ENCODE results near the gene SCGB1A1. TPM values are rescaled to one million over a fixed set of nuclear protein-coding genes. Genes with fewer than 3 reads are reported as not detected.

The SCGB1A1 gene
- total RNA-seq, 2 experiments from 2014 or later, result not detected

DNA sequence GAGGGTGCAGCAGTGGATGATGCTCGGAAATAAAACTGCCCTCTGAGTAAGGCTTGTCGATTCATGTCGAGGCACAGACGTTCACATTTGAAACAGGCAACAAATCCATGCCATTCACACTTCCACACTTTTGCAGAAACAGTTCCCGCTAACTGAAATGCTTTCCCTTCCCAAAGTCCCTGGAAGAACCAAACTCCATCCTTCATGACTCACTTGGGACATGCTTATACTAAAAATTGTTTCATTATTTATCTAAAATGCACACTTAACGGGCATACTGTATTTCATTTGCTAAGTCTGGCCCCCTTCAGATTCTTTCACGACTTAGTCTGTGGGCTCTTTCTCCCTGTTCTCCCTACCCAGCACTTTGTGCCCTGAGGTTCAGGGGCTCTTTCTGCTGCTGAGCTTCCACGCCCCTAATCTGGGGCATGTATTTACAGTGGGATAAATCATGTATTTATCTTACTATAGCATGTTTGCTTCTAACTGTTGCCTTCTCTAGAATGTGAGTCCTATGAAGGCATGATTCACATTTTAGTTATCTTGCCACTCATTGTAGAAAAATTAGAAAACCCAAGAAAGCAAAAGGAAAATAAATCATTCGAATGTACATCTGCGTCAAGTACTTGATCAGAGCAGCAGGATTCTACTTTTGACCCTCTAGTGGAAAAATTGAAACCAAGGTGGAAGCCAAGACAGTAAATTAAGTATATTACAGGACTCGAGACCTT is 12.5 kb downstream of the SCGB1A1 start:
- Mint-ChIP-seq H3K27me3 (no peaks in the 10 kb centered on the region), H3K9me3 (no peaks in the 10 kb centered on the region), H3K4me3 (no peak overlapping the region), H3K27ac (no peak overlapping the region), H3K36me3 (ENCODE audit: low read depth) (no peaks in the 10 kb centered on the region), H3K4me1 (peaks cover 62% of the 10 kb centered on the region)
- POLR2A ChIA-PET, result no interaction called here
- DNase-seq, result no peak
- CTCF ChIA-PET, result no interaction called here

DNA sequence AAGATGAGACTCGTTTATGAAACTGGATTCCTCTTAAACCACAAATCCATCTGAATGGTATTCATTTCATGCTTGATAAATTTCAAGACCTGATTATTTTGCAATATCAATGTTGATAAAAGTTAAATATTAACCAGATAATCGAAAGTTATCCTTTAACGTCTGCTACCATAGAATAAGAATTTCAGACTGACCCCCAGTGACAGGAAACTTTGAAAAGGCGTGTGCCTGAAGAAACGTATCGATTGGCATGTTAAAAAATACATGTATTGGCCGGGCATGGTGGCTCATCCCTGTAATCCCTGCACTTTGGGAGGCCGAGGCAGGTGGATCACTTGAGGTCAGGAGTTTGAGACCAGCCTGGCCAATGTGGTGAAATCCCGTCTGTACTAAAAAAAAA is 13.9 kb downstream of the SCGB1A1 start:
- no peak overlapping the region for H3K27ac Mint-ChIP-seq
- H3K9me3 Mint-ChIP-seq, result no peaks in the 10 kb centered on the region
- H3K27me3 Mint-ChIP-seq, result no peaks in the 10 kb centered on the region
- no peak overlapping the region for H3K4me3 Mint-ChIP-seq
- no peak for DNase-seq
- no peaks in the 10 kb centered on the region for H3K36me3 Mint-ChIP-seq (ENCODE audit: low read depth)
- H3K4me1 Mint-ChIP-seq, result peaks cover 51% of the 10 kb centered on the region
- POLR2A ChIA-PET, result interaction anchor here (0.6 kb wide), 1 partner anchor 30 kb away, joined by 4 read pairs; no protein-coding TSS in a partner anchor
- CTCF ChIA-PET, result interaction anchor here (0.7 to 1.0 kb wide), 2 partner anchors 8 to 125 kb away, joined by 3 to 4 read pairs; no protein-coding TSS in a partner anchor

GRCh38 chr11:62433141-62433903 is 14.5 kb downstream of the SCGB1A1 start:
- Mint-ChIP-seq H3K9me3 (no peaks in the 10 kb centered on the region), H3K27ac (no peak overlapping the region), H3K27me3 (no peaks in the 10 kb centered on the region), H3K4me3 (no peak overlapping the region), H3K4me1 (peaks cover 45% of the 10 kb centered on the region), H3K36me3 (ENCODE audit: low read depth) (no peaks in the 10 kb centered on the region)
- DNase-seq, result no peak
- CTCF ChIA-PET, result interaction anchor here (0.9 to 1.0 kb wide), 2 partner anchors 9 to 12 kb away, joined by 3 to 4 read pairs; no protein-coding TSS in a partner anchor
- POLR2A ChIA-PET, result interaction anchor here (0.6 kb wide), 1 partner anchor 30 kb away, joined by 4 read pairs; no protein-coding TSS in a partner anchor

- Mint-ChIP-seq H3K4me3 (no peak overlapping the region), H3K4me1 (peaks cover 39% of the 10 kb centered on the region), H3K27ac (no peak overlapping the region), H3K27me3 (peaks cover 2% of the 10 kb centered on the region), H3K9me3 (no peaks in the 10 kb centered on the region), H3K36me3 (ENCODE audit: low read depth) (no peaks in the 10 kb centered on the region)
- no peak for DNase-seq
- ChIA-PET CTCF (interaction anchor here (0.9 to 1.0 kb wide), 2 partner anchors 9 to 11 kb away, joined by 3 to 4 read pairs; no protein-coding TSS in a partner anchor), POLR2A (no interaction called here)
These were observed 15.1 kb downstream of the SCGB1A1 start for GRCh38 chr11:62433904-62434276.

- peaks cover 2% of the 10 kb centered on the region for H3K27me3 Mint-ChIP-seq
- H3K27ac Mint-ChIP-seq, result no peak overlapping the region
- H3K4me1 Mint-ChIP-seq, result peaks cover 22% of the 10 kb centered on the region
- CTCF ChIA-PET, result interaction anchor here (0.6 to 3.9 kb wide), 5 partner anchors 8 to 64 kb away, joined by 3 to 18 read pairs (median 4); no protein-coding TSS in a partner anchor
- DNase-seq, result no peak
- no peak overlapping the region for H3K4me3 Mint-ChIP-seq
- H3K36me3 Mint-ChIP-seq (ENCODE audit: low read depth), result no peaks in the 10 kb centered on the region
- no peaks in the 10 kb centered on the region for H3K9me3 Mint-ChIP-seq
- POLR2A ChIA-PET, result interaction anchor here (0.6 to 1.1 kb wide), 6 partner anchors 9 to 155 kb away, joined by 3 read pairs; partner anchors contain the start of gene TUT1
These were observed 17.2 kb downstream of the SCGB1A1 start for GRCh38 chr11:62435846-62436660.

GRCh38 chr11:62437616-62438015 is 18.8 kb downstream of the SCGB1A1 start:
- H3K36me3 Mint-ChIP-seq (ENCODE audit: low read depth), result no peaks in the 10 kb centered on the region
- peaks cover 12% of the 10 kb centered on the region for H3K4me1 Mint-ChIP-seq
- ChIA-PET POLR2A (interaction anchor here (0.8 to 1.0 kb wide), 3 partner anchors 9 to 35 kb away, joined by 3 to 4 read pairs (median 3); no protein-coding TSS in a partner anchor), CTCF (interaction anchor here (1.1 to 3.9 kb wide), 2 partner anchors 13 to 23 kb away, joined by 6 to 18 read pairs; no protein-coding TSS in a partner anchor)
- H3K27ac Mint-ChIP-seq, result no peak overlapping the region
- no peak overlapping the region for H3K4me3 Mint-ChIP-seq
- DNase-seq, result no peak
- H3K9me3 Mint-ChIP-seq, result no peaks in the 10 kb centered on the region
- peaks cover 2% of the 10 kb centered on the region for H3K27me3 Mint-ChIP-seq

DNA sequence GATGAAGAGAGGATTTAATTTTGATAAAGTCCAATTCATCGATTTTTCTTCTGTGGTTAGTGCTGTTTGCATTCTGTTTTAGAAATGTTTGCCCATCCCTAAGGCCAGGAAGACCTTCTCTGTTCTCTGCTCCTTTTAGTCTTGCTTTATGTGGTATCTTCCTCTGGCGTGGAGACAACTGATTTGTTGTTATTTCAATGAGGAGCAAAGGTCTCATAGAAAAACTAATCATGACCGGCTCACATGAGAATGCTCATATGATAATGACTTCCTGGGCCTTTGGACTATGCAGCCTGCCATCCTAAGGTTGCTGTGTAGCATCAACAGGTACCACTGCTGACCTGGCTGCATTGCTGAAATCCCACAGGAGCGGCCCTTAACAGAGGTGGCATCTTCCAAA is 19.8 kb downstream of the SCGB1A1 start:
- H3K27ac Mint-ChIP-seq, result no peak overlapping the region
- H3K36me3 Mint-ChIP-seq (ENCODE audit: low read depth), result no peaks in the 10 kb centered on the region
- POLR2A ChIA-PET, result no interaction called here
- no peaks in the 10 kb centered on the region for H3K9me3 Mint-ChIP-seq
- H3K4me1 Mint-ChIP-seq, result peaks cover 10% of the 10 kb centered on the region
- no peak overlapping the region for H3K4me3 Mint-ChIP-seq
- no peak for DNase-seq
- CTCF ChIA-PET, result interaction anchor here (0.7 to 1.7 kb wide), 4 partner anchors 14 to 104 kb away, joined by 4 to 7 read pairs (median 5); no protein-coding TSS in a partner anchor
- H3K27me3 Mint-ChIP-seq, result peaks cover 2% of the 10 kb centered on the region

GRCh38 chr11:62439785-62440602 is 21.2 kb downstream of the SCGB1A1 start:
- Mint-ChIP-seq H3K27me3 (peaks cover 4% of the 10 kb centered on the region), H3K36me3 (ENCODE audit: low read depth) (no peaks in the 10 kb centered on the region), H3K4me1 (peaks cover 10% of the 10 kb centered on the region), H3K9me3 (no peaks in the 10 kb centered on the region), H3K4me3 (no peak overlapping the region), H3K27ac (no peak overlapping the region)
- DNase-seq, result no peak
- POLR2A ChIA-PET, result no interaction called here
- CTCF ChIA-PET, result interaction anchor here (0.6 to 1.7 kb wide), 3 partner anchors 16 to 60 kb away, joined by 3 to 7 read pairs (median 4); no protein-coding TSS in a partner anchor

DNA sequence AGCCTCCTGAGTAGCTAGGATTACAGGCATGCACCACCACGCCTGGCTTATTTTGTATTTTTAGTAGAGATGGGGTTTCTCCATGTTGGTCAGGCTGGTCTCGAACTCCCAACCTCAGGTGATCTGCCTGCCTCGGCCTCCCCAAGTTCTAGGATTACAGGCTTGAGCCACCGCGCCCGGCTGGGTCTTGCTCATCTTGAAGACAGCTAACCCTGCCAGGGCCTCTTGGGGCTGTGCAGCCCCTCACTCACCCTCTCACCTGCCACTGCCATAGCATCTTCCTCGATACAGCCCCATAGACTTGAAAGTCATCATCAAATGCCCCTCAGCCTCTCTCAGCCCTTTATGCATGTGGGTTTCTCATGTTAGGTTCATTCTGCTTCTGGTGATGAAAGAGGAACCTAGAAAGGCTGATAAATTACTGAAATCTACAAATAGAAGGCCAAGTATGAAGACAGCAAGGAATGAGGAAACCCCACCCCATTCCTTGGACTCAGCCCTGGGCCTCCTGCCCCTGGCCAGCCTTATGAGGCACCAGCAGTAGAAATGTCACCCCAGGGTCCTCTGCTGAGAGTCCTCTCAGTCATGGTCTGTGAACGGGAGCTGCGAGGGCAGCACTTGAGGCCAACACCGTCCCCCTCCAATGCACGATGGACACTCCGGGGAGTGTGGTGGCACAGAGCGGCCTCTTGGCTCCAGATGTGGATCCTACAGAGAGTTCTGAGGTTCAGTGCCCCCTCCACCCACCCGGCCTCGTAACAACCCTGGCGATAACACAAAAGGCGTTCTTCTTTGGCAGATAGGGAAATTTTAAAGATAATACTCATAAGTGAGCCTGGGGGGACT is 24.8 kb downstream of the SCGB1A1 start:
- H3K4me3 Mint-ChIP-seq, result no peak overlapping the region
- ChIA-PET CTCF (interaction anchor here (1.5 to 3.0 kb wide), 2 partner anchors 14 to 18 kb away, joined by 5 to 18 read pairs; no protein-coding TSS in a partner anchor), POLR2A (interaction anchor here (1.3 to 1.5 kb wide), 2 partner anchors 16 to 19 kb away, joined by 4 read pairs; no protein-coding TSS in a partner anchor)
- no peak overlapping the region for H3K27ac Mint-ChIP-seq
- no peak for DNase-seq
- no peaks in the 10 kb centered on the region for H3K36me3 Mint-ChIP-seq (ENCODE audit: low read depth)
- peaks cover 23% of the 10 kb centered on the region for H3K27me3 Mint-ChIP-seq
- H3K4me1 Mint-ChIP-seq, result peaks cover 5% of the 10 kb centered on the region
- no peaks in the 10 kb centered on the region for H3K9me3 Mint-ChIP-seq

- Mint-ChIP-seq H3K27me3 (peaks cover 23% of the 10 kb centered on the region), H3K36me3 (ENCODE audit: low read depth) (no peaks in the 10 kb centered on the region), H3K9me3 (no peaks in the 10 kb centered on the region), H3K4me3 (peak overlapping the region; percentile 62), H3K27ac (no peak overlapping the region), H3K4me1 (peaks cover 5% of the 10 kb centered on the region)
- peak; percentile 34 for DNase-seq
- POLR2A ChIA-PET, result interaction anchor here (0.9 to 1.5 kb wide), 3 partner anchors 17 to 25 kb away, joined by 4 read pairs; partner anchors contain the start of gene SCGB1A1
- CTCF ChIA-PET, result interaction anchor here (1.1 to 3.0 kb wide), 3 partner anchors 13 to 116 kb away, joined by 3 to 18 read pairs (median 5); no protein-coding TSS in a partner anchor
These were observed 25.5 kb downstream of the SCGB1A1 start for GRCh38 chr11:62444236-62444833.
